Lower leg skin (tissue), 3 donors: ENCODE data around the gene ANAPC2.

Experiments
- POLR2A ChIP-seq, 2 donors: fragments of 450-650 bp; IDR thresholded peaks; one replicate each; pipeline ENCODE4 v1.6.1; 2016 to 2017; ENCODE audit warnings: antibody characterized with exemption in 2 of 2, mild to moderate bottlenecking in 1 of 2, moderate library complexity in 1 of 2
- TF ChIP-seq, protein P1 (sequence below), 3 donors: fragments of 450-650 bp; IDR thresholded peaks; one replicate each; pipeline ENCODE4 v1.5.1; 2016; ENCODE audit warnings: antibody characterized with exemption in 3 of 3, mild to moderate bottlenecking in 3 of 3, moderate library complexity in 2 of 3

DNA sequence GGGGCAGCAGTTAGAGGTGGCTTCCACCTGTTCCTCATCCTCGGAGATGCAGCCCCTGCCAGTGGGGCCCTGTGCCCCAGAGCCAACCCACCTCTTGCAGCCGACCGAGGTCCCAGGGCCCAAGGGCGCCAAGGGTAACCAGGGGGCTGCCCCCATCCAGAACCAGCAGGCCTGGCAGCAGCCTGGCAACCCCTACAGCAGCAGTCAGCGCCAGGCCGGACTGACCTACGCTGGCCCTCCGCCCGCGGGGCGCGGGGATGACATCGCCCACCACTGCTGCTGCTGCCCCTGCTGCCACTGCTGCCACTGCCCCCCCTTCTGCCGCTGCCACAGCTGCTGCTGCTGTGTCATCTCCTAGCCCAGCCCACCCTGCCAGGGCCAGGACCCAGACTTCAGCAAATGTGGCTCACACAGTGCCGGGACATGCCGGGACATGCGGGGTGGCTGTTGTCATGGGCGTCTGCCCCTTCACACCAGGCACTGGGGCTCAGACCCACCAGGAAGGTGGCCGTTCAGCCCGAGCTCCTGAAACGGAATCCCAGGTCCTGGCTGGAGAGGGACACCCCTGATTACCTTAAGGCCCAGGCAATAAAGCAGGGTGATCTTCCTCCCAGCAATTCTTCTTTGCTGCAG is 37.5 kb upstream of the ANAPC2 start:
- no peak for TF ChIP-seq POLR2A (IDR thresholded peaks at IDR 0.05)
- TF ChIP-seq, protein P1, sequence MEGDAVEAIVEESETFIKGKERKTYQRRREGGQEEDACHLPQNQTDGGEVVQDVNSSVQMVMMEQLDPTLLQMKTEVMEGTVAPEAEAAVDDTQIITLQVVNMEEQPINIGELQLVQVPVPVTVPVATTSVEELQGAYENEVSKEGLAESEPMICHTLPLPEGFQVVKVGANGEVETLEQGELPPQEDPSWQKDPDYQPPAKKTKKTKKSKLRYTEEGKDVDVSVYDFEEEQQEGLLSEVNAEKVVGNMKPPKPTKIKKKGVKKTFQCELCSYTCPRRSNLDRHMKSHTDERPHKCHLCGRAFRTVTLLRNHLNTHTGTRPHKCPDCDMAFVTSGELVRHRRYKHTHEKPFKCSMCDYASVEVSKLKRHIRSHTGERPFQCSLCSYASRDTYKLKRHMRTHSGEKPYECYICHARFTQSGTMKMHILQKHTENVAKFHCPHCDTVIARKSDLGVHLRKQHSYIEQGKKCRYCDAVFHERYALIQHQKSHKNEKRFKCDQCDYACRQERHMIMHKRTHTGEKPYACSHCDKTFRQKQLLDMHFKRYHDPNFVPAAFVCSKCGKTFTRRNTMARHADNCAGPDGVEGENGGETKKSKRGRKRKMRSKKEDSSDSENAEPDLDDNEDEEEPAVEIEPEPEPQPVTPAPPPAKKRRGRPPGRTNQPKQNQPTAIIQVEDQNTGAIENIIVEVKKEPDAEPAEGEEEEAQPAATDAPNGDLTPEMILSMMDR (IDR thresholded peaks at IDR 0.05): no peak
